ENCODE results near the gene ARHGAP32.

ARHGAP32 gene

GRCh38 chr11:128916037-128916572, 276.0 kb downstream of the ARHGAP32 start:
- DNase-seq (ENCODE audit: low read depth), result no peak
- H3K4me3 ChIP-seq (ENCODE audit: low read depth, low read length), result no peak overlapping the region
- TF ChIP-seq, protein P1, sequence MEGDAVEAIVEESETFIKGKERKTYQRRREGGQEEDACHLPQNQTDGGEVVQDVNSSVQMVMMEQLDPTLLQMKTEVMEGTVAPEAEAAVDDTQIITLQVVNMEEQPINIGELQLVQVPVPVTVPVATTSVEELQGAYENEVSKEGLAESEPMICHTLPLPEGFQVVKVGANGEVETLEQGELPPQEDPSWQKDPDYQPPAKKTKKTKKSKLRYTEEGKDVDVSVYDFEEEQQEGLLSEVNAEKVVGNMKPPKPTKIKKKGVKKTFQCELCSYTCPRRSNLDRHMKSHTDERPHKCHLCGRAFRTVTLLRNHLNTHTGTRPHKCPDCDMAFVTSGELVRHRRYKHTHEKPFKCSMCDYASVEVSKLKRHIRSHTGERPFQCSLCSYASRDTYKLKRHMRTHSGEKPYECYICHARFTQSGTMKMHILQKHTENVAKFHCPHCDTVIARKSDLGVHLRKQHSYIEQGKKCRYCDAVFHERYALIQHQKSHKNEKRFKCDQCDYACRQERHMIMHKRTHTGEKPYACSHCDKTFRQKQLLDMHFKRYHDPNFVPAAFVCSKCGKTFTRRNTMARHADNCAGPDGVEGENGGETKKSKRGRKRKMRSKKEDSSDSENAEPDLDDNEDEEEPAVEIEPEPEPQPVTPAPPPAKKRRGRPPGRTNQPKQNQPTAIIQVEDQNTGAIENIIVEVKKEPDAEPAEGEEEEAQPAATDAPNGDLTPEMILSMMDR (IDR thresholded peaks at IDR 0.05; ENCODE audit: low read depth, low read length, missing control alignments), result no peak
- in situ Hi-C loops (cut with HindIII; ENCODE audit: low sequenced_read_pairs), result no loop called here

DNA sequence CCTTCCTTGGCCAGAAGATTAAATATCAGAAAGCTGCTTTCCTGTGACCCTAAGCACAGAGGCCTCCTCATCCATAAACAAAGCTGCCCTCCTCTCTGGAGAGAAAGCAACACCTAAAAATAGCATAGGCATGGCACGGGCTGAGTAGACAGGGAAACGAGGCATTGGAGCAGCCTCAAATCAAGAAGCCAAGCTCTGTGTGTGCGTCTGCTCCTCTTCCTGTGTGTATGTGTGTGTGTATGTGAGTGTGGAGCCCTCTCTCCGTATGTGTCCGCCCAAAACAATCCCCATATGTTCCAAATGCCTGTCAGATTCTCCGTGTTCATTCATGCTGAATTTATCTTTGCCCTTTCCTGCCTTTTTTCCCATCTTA, 277.0 kb downstream of the ARHGAP32 start:
- H3K4me3 ChIP-seq (ENCODE audit: low read depth, low read length), result no peak overlapping the region
- DNase-seq (ENCODE audit: low read depth), result no peak

More for the DNA sequence above, 277.0 kb downstream of the ARHGAP32 start:
- TF ChIP-seq, protein P1 (IDR thresholded peaks at IDR 0.05; ENCODE audit: low read depth, low read length, missing control alignments), result no peak
- in situ Hi-C loops (cut with HindIII; ENCODE audit: low sequenced_read_pairs), result no loop called here

Measured in astrocyte of the cerebellum (primary cell).